ENCODE data around the gene ANKRD12. TPM values are rescaled to one million over a fixed set of nuclear protein-coding genes. Genes with fewer than 3 reads are reported as not detected.

ANKRD12 gene
- total and polyA plus RNA-seq, 10 of the 15 experiments (the other 5 are each of a cell fraction or from before 2014, with no cell fraction given) = 5.9 to 45.7 (median 20.2) TPM

DNA sequence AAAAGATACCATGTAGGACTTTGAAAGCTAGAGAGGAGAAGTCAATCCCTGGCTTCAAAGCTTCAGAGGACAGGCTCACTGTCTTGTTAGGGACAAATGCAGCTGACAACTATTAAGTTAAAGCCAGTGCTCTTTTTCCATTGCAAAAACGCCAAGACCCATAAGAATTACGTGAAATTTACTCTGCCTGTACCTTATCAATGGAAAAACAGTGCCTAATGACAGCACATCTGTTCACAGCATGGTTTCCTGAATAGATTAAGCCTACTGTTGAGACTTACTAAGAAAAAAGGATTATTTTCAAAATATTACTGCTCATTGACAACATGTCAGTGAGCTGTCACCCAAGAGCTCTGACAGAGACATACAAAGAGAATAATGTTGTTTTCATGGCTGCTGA is 52.9 kb downstream of the ANKRD12 start (continued):
- TF ChIP-seq BACH1 (IDR thresholded peaks at IDR 0.05; ENCODE audit: borderline replicate concordance) (no peak), ZNF274 (IDR thresholded peaks at IDR 0.05; ENCODE audit: insufficient read depth, insufficient read length) (no peak)
- TF ChIP-seq, protein P1, sequence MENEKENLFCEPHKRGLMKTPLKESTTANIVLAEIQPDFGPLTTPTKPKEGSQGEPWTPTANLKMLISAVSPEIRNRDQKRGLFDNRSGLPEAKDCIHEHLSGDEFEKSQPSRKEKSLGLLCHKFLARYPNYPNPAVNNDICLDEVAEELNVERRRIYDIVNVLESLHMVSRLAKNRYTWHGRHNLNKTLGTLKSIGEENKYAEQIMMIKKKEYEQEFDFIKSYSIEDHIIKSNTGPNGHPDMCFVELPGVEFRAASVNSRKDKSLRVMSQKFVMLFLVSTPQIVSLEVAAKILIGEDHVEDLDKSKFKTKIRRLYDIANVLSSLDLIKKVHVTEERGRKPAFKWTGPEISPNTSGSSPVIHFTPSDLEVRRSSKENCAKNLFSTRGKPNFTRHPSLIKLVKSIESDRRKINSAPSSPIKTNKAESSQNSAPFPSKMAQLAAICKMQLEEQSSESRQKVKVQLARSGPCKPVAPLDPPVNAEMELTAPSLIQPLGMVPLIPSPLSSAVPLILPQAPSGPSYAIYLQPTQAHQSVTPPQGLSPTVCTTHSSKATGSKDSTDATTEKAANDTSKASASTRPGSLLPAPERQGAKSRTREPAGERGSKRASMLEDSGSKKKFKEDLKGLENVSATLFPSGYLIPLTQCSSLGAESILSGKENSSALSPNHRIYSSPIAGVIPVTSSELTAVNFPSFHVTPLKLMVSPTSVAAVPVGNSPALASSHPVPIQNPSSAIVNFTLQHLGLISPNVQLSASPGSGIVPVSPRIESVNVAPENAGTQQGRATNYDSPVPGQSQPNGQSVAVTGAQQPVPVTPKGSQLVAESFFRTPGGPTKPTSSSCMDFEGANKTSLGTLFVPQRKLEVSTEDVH (IDR thresholded peaks at IDR 0.05; ENCODE audit: low read depth, partially characterized antibody) = no peak

DNA sequence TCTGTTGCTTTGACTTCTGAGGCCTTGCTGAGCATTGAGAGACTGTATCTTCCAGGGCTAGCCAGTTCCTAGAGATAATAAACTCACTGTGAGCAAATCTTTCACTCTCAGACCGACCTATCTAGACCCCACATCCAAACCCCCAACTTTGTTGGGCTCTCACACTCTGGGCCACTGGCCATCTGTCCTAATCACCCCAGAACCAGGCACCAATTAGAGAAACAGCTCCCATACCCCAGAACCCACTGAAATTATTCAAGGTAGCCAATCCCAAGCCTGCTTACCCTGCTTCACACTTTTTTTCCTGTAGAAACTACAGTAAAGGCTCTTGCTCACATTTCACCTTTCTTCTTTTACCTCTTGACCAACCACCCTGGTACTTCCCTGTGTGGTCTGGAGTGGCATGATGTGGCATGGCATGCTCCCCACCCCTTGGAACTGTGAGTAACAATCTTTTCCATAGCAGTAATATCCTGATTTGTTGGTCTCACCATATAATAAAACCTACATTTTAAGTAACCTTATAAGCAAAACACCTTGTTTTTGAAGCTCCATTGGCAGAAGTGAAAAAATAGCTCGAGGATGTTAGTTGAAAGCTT is 55.2 kb downstream of the ANKRD12 start:
- ChIA-PET POLR2A (no interaction called here), RAD21 (ENCODE audit: unreplicated experiment) (no interaction called here), CTCF (no interaction called here), SMC1A (ENCODE audit: uncharacterized antibody, unreplicated experiment) (interaction anchor here (1.5 kb wide), 1 partner anchor 13 kb away, joined by 3 read pairs; no protein-coding TSS in a partner anchor)
- Histone ChIP-seq H3K4me1 (ENCODE audit: control insufficient read depth, insufficient read depth, low read length) (no peaks in the 10 kb centered on the region), H2AFZ (ENCODE audit: control insufficient read depth, low read depth, low read length) (no peak overlapping the region), H3K4me2 (ENCODE audit: control insufficient read depth, insufficient read depth) (no peak overlapping the region), H3K9me3 (replicated peaks; ENCODE audit: control insufficient read depth, insufficient read depth, low read length) (no peaks in the 10 kb centered on the region), H3K9ac (ENCODE audit: control insufficient read depth, insufficient read depth, low read length) (no peak overlapping the region), H3K79me2 (ENCODE audit: control insufficient read depth, insufficient read depth, low read length) (peaks cover 1% of the 10 kb centered on the region), H3K27me3 (replicated peaks in 1 of 2; ENCODE audit: control insufficient read depth in 2 of 2, insufficient read depth in 2 of 2, low read length in 1 of 2) (no peaks in the 10 kb centered on the region), H4K20me1 (ENCODE audit: control insufficient read depth, insufficient read depth) (no peaks in the 10 kb centered on the region), H3K4me3 (no peak overlapping the region), H3K36me3 (ENCODE audit: control insufficient read depth in 2 of 2, insufficient read depth in 2 of 2, low read length in 1 of 2) (peaks cover 0 to 33% of the 10 kb centered on the region in 2 experiments; a peak in 3 of 4 replicates), H3K27ac (ENCODE audit: control insufficient read depth, insufficient read depth) (no peak overlapping the region)
- FAIRE-seq (no peak), ATAC-seq (no peak), DNase-seq (ENCODE audit: low read depth, low spot score) (no peak)
- no TSS peak for BruUV-seq (replicated peaks)
- intact Hi-C loops (cut with micrococcal nuclease; ENCODE audit: unreplicated experiment) (no loop called here), in situ Hi-C loops (cut with MboI) (no loop called here)
- 96% methylated on average over 2 of the region's 2 CpGs for WGBS (ENCODE audit: insufficient coverage, insufficient replicate concordance, low lambda C conversion rate, missing lambda C conversion rate)
- TF ChIP-seq STAT3 (IDR thresholded peaks at IDR 0.05; ENCODE audit: low read depth, low read length) (no peak), TAF1 (IDR thresholded peaks at IDR 0.05; ENCODE audit: borderline replicate concordance, low read depth, low read length) (no peak), ZZZ3 (IDR thresholded peaks at IDR 0.05; ENCODE audit: control insufficient read depth, insufficient read length, low read depth) (no peak), EZH2 (IDR thresholded peaks at IDR 0.05; ENCODE audit: borderline replicate concordance, control insufficient read depth, low read depth, low read length) (no peak), NR2C2 (IDR thresholded peaks at IDR 0.05; ENCODE audit: borderline replicate concordance, control insufficient read depth, insufficient read length, low read depth) (no peak), NBN (IDR thresholded peaks at IDR 0.05) (no peak), CBFB (IDR thresholded peaks at IDR 0.05; ENCODE audit: low read depth) (no peak), MXI1 (IDR thresholded peaks at IDR 0.05; ENCODE audit: low read depth, low read length) (no peak), SMC3 (IDR thresholded peaks at IDR 0.05; ENCODE audit: borderline replicate concordance, low read length) (no peak)
- TF ChIP-seq, protein P2, sequence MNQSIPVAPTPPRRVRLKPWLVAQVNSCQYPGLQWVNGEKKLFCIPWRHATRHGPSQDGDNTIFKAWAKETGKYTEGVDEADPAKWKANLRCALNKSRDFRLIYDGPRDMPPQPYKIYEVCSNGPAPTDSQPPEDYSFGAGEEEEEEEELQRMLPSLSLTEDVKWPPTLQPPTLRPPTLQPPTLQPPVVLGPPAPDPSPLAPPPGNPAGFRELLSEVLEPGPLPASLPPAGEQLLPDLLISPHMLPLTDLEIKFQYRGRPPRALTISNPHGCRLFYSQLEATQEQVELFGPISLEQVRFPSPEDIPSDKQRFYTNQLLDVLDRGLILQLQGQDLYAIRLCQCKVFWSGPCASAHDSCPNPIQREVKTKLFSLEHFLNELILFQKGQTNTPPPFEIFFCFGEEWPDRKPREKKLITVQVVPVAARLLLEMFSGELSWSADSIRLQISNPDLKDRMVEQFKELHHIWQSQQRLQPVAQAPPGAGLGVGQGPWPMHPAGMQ (IDR thresholded peaks at IDR 0.05; ENCODE audit: borderline replicate concordance) = no peak
- TF ChIP-seq, protein P3, sequence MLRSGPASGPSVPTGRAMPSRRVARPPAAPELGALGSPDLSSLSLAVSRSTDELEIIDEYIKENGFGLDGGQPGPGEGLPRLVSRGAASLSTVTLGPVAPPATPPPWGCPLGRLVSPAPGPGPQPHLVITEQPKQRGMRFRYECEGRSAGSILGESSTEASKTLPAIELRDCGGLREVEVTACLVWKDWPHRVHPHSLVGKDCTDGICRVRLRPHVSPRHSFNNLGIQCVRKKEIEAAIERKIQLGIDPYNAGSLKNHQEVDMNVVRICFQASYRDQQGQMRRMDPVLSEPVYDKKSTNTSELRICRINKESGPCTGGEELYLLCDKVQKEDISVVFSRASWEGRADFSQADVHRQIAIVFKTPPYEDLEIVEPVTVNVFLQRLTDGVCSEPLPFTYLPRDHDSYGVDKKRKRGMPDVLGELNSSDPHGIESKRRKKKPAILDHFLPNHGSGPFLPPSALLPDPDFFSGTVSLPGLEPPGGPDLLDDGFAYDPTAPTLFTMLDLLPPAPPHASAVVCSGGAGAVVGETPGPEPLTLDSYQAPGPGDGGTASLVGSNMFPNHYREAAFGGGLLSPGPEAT (IDR thresholded peaks at IDR 0.05; ENCODE audit: low read depth) = no peak
- TF ChIP-seq, protein P4, sequence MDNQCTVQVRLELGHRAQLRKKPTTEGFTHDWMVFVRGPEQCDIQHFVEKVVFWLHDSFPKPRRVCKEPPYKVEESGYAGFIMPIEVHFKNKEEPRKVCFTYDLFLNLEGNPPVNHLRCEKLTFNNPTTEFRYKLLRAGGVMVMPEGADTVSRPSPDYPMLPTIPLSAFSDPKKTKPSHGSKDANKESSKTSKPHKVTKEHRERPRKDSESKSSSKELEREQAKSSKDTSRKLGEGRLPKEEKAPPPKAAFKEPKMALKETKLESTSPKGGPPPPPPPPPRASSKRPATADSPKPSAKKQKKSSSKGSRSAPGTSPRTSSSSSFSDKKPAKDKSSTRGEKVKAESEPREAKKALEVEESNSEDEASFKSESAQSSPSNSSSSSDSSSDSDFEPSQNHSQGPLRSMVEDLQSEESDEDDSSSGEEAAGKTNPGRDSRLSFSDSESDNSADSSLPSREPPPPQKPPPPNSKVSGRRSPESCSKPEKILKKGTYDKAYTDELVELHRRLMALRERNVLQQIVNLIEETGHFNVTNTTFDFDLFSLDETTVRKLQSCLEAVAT (IDR thresholded peaks at IDR 0.05) = no peak

Data from GM12878 (cell line).